GM19328 (cell line): ENCODE data around the gene ITGB5.
"Not testable (repeated sequence)": the region's sequence is repeated elsewhere in the genome, so short reads cannot be mapped to it uniquely, and the experiment has no call there.

Experiments
- ATAC-seq: cut with Tn5 transposase; IDR thresholded peaks from one replicate; pipeline ENCODE4 v1.9.1; 2021; ENCODE audit warnings: mild to moderate bottlenecking, moderate library complexity; ENCODE audit not compliant: unreplicated experiment

Gene ITGB5

DNA sequence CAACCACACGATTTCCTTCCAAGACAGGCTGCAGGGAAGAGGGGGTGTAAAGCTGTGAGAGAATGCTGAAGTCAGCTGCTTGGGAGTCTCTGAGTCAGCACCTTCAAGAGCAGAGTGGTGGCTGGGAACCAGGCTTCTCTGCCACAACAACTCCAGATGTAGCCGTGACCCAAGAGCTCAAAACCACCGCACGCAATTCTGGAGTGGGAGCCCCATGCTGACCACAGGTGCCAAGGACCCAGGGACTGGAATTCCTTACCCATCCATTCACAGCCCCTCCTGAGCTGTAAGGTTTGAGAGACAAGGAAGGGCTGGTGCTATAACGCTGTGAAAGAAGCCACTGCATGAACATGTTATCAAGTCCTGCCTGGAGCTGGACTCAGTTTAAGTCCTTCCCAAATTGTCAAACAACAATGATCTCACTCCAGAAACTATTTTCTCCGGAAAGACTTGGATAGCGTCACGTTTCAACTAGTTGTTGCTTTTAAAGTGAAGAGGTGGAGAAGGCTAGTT is 95.5 kb downstream of the ITGB5 start:
- no peak for ATAC-seq

- ATAC-seq: no peak
These were observed 96.0 kb downstream of the ITGB5 start for GRCh38 chr3:124791142-124791541.

DNA sequence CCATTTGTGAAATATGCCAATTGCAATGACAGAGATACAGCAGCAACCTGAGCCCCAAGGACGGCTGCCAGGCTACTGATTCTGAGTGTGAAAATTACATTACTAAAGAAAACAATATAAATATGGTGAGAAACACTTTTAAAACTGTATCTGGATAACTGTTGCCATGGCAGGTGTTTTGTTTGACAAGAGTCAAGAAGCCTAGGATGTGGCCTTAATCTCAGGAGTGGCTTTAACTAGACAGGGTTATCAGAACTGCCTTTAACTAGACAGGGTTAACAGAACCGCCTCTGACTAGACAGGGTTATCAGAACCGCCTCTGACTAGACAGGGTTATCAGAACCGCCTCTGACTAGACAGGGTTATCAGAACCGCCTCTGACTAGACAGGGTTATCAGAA is 98.1 kb downstream of the ITGB5 start:
- not testable (repeated sequence) for ATAC-seq

DNA sequence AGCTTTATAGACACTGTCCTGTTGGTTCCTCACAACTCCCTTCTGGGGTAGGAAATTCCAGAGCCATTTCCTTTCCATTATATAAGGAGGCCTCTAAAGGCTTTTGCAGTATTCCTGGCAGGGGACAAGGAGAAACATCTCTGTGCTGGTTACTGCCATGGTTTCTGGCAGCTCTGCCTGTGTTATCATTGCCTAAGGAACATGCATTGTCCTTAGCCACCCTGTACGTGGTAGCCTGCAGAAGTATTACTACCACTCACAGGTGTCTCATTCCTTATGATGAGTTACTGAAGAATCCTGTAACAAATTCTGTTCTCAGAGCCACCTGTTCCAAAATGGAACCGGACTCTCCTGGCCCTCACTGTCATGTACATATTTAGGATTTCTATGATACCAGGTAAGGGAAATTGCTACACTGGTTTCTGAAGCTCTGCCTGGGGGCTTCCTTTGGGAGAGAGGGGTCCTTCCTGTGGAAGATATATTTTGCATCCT is 98.9 kb downstream of the ITGB5 start:
- ATAC-seq: no peak

GRCh38 chr3:124787476-124788195 is 99.5 kb downstream of the ITGB5 start:
- ATAC-seq: no peak

DNA sequence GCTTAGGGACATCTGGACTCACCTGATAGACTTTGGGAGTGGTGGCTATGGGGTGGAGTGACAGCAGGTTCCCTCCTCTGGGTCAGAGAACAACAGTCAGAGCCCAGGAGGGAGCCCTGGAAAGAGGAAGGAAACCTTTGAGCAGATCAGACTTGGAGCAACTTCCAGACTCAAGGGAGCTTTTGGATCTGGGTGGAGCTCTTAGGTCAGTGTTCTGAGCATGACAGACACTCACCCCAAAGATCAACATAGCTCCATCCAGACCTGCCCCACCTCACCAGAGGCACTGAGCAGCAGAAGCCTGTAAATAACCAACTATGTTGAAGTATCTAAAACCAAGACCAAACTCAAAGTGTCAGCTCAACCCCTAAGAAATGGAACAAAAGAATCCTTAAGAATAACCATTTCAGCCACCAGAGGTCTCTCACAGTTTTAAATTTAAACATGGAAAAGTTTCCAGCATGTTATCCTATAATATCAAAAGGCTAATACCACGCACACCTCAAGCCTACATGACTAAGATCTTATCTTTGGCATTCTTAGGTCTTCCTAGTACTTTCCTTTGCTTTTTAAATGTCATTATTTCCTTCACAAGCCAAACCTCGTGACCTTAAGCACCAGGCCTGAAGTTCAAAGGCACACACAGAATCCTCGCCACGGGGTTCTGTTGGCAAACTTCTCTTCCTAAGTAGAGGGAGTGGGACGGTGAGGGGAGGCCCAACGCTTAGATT is 100.5 kb downstream of the ITGB5 start:
- ATAC-seq: no peak

DNA sequence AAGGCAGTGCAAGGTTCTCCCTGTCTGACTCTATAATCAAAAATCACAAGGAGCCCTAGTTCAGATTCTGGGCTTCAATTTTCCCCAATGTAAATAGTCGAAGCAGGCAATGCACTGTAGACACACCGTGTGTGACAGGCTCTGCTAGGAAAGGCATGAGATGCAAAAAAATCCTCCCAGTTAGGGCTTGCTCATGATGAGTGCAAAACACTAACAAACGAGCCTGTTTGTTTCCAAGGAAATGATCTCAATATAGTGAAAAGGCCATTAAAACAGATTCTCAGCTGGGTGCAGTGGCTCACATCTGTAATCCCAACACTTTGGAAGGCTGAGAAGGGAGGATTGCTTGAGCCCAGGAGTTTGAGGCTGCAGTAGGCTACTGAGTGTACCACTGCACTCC is 101.2 kb downstream of the ITGB5 start:
- no peak for ATAC-seq

DNA sequence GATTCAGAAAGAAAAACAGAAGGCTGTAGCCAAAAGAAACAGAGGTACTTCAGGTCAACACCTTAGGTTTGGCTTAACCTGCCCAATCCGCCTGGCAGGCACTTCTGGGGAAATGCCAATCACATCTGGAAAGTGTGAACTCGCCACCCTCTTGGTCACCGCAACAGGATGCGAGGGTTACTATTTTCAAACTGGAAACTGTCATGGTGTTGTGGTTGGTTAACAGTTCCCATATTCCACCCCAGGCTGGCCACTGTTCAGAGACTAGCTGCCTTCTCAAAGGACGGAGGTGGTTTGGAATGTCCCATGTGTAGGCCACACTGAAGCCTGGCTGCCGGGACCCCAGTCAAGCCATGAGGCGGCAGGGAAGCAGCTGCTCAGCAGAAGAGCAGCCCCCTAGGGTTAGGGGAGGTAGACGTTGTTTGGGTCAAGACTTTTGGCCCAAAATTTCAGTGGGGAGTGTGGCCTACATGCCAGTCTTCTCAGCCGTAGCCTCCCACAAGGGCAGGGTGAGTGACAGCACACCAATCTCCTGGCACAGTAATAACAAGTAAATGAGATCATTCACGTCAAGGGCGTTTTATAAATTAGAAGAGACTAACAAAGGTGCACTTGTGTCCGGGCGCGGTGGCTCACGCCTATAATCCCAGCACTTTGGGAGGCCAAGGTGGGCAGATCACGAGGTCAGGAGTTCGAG is 102.3 kb downstream of the ITGB5 start:
- ATAC-seq: no peak

DNA sequence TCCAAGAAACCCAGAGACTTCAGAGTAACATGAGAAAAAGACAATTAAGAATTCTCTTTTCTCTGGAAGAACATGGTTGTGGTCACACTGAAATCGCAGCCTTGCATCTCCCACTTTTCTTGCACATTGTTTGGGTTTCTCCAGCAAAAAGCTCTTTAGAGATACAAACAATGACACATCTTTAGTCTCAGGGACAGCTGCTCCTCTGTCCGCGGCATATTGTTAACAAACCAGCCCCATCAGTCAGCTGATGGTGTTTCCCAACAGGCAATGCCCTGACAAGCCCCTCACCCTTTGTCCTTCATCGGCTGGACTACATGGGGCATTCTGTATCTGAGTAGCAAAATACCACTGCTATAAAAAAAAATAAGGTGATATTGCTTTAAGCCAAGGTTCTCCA is 103.5 kb downstream of the ITGB5 start:
- ATAC-seq: no peak

DNA sequence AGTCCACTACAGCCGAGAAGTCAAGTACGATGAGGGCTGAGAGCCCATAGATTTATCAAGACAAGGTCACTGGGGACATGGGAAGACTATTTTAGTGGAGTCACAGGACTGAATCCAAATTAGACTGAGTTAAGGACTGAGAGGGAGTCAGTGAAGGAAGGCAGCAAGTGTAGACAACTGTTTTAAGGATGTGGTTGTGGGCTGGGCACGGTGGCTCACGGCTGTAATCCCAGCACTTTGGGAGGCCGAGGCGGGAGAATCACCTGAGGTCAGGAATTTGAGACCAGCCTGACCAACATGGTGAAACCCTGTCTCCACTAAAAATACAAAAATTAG is 104.8 kb downstream of the ITGB5 start:
- not testable (repeated sequence) for ATAC-seq

GRCh38 chr3:124781476-124782376 is 105.4 kb downstream of the ITGB5 start:
- ATAC-seq: no peak

DNA sequence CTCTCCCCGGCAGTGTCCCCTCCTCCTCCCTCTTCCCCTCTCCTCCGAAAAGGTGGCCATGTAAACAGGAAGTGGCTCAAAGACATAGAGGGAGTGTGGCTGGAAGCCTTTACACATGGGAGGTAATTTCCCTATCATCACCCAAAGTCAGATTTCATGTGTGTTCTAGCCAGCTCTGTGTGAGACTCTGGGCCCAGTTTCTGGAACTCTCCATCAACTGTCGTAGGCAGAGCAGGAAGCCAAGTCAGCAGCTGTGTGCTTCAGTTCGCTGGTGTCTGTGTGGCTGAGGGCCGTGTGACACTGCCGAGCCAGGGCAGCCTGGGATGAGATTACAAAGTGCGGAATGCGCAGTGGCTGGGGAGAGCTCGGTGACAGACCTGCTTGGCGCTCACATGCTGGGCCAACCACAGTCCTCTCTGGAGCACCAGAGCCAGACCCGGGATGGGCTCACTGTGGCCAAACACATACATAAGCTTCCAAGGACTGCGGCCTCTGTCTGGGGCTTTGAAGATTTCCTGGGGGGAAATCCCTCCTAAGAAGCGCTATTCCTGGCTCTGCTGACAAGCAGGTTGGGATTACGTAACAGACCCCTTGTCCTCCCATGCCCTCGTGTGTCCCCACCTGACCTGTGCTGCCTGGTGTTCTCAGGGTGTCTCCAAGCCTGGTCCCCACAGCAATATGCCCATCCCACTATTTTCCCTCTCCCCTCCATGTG is 106.2 kb downstream of the ITGB5 start:
- ATAC-seq: no peak

- no peak for ATAC-seq
These were observed 106.8 kb downstream of the ITGB5 start for GRCh38 chr3:124780356-124780755.

GRCh38 chr3:124779751-124780191 is 107.4 kb downstream of the ITGB5 start:
- ATAC-seq: no peak

GRCh38 chr3:124779116-124779515 is 108.0 kb downstream of the ITGB5 start:
- no peak for ATAC-seq

- no peak for ATAC-seq
These were observed 109.2 kb downstream of the ITGB5 start for GRCh38 chr3:124777762-124778470.

- no peak for ATAC-seq
These were observed 110.3 kb downstream of the ITGB5 start for GRCh38 chr3:124776856-124777255.

GRCh38 chr3:124775877-124776276 is 111.3 kb downstream of the ITGB5 start:
- no peak for ATAC-seq

DNA sequence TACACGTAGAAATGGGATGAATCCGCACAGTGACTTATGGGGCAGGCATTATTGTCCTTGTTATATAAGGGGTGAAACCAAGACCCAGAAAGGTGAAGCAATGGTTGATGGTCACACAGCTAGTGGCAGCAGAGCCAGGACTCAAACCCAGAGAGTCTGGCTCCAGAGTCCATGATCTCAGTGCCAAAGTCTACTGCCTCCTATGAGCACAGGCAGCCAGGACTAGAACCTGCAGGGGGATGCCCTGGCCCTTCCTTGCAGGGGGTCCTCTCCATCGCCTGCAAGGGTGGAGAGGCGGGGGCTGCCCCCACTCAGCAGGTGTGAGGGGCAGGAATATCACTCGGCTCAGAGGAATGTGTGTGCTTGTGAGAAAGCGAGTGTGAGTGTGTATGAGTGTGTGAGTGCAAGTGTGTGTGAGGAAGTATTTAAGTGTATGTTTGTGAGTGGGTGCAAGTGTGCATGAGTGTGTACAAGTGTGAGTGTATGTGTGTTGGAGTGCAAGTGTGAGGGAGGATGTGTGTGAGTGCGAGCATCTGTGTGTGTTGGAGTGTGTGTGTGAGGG is 112.2 kb downstream of the ITGB5 start:
- ATAC-seq: no peak
